HepG2 (cell line): ENCODE results near the gene SACS. TPM values are rescaled to one million over a fixed set of nuclear protein-coding genes. Genes with fewer than 3 reads are reported as not detected.

Experiments used
- ATAC-seq: fragments of 200-7000 bp; cut with Tn5 transposase; 3 replicates; pipeline ENCODE4 v1.9.1; 2020; ENCODE audit warnings: mild to moderate bottlenecking, moderate library complexity
- BruUV-seq: library from RNA; stranded (reverse); fragments of 400-500 nt; replicated peaks from 2 replicates; lab custom pipeline; 2021; lab: Mats Ljungman, UMichigan
- CTCF ChIA-PET: fragments of 300-600 bp; formaldehyde crosslinking; extraction: SDS; loops from one replicate; lab custom pipeline; 2021; ENCODE audit warnings: low total read pairs, inconsistent platforms, low intra/inter-chr PET ratio; lab: Yijun Ruan, JAX
- POLR2A ChIA-PET: fragments of 350-600 bp; sonication (Branson Sonifier 250); formaldehyde crosslinking; loops from one replicate; lab custom pipeline; 2020; ENCODE audit warnings: antibody characterized with exemption, inconsistent platforms; lab: Yijun Ruan, JAX
- DNase-seq: peaks from one replicate; pipeline ENCODE4 v3.0.0-alpha.2; 2015; ENCODE audit warnings: low spot score
- FAIRE-seq: peaks from 3 replicates; lab custom pipeline; 2011; peaks lifted over from hg19 to GRCh38; lab: Jason Lieb, UNC
- H2AFZ ChIP-seq: one replicate; pipeline ENCODE4 v1.6.1; 2011; ENCODE audit warnings: low read length, inconsistent platforms
- H3K27ac ChIP-seq: fragments of 300-600 bp; 3 replicates; pipeline ENCODE4 v1.8.0; 2011; ENCODE audit warnings: mixed run types, mild to moderate bottlenecking, mixed read lengths, low read length, inconsistent platforms; ENCODE audit not compliant: insufficient read depth; ENCODE audit errors: extremely low read length
- H3K27me3 ChIP-seq, 2 experiments: fragments of 200-600 bp in 1 of 2; 2 replicates in 1 of 2; 3 replicates in 1 of 2; pipeline versions ENCODE4 v1.6.0 to v1.8.0; 2011; ENCODE audit warnings: low read length in 2 of 2, mild to moderate bottlenecking in 2 of 2, moderate library complexity in 2 of 2, inconsistent platforms in 1 of 2; ENCODE audit not compliant: insufficient read depth in 2 of 2, control insufficient read depth in 1 of 2
- H3K36me3 ChIP-seq, 2 experiments: fragments of 200-600 bp in 1 of 2; replicated peaks in 1 of 2; 2 replicates in 1 of 2; 3 replicates in 1 of 2; pipeline versions ENCODE4 v1.5.1 to v1.8.0; 2011; ENCODE audit warnings: low read length in 2 of 2, inconsistent platforms in 1 of 2; ENCODE audit not compliant: insufficient read depth in 2 of 2, control insufficient read depth in 1 of 2
- H3K4me1 ChIP-seq: 2 replicates; pipeline ENCODE4 v1.5.1; 2012; ENCODE audit warnings: low read length, inconsistent platforms; ENCODE audit not compliant: insufficient read depth
- H3K4me2 ChIP-seq: 2 replicates; pipeline ENCODE4 v1.6.0; 2011; ENCODE audit warnings: low read depth, low read length, inconsistent platforms
- H3K4me3 ChIP-seq, 3 experiments: fragments of 200-600 bp in 1 of 3; sonication (generic), shearing (Covaris generic) in 1 of 3; replicated peaks in 1 of 3; 2 replicates each; pipeline ENCODE4 v1.5.1; 2011 to 2016; ENCODE audit warnings: low read length in 3 of 3, inconsistent platforms in 2 of 3, low read depth in 2 of 3, mild to moderate bottlenecking in 2 of 3, control low read depth in 1 of 3, mixed read lengths in 1 of 3; ENCODE audit not compliant: insufficient read depth in 1 of 3
- H3K79me2 ChIP-seq: one replicate; pipeline ENCODE4 v1.6.1; 2011; ENCODE audit warnings: low read length, inconsistent platforms; ENCODE audit not compliant: insufficient read depth
- H3K9ac ChIP-seq: 2 replicates; pipeline ENCODE4 v1.6.0; 2011; ENCODE audit warnings: mild to moderate bottlenecking, low read depth, low read length, inconsistent platforms; ENCODE audit not compliant: insufficient read depth
- H3K9me3 ChIP-seq: 2 replicates; pipeline ENCODE4 v1.5.1; 2012; ENCODE audit warnings: mild to moderate bottlenecking, low read length
- H4K20me1 ChIP-seq: 2 replicates; pipeline ENCODE4 v1.6.0; 2011; ENCODE audit warnings: inconsistent platforms, mild to moderate bottlenecking, low read length, moderate library complexity; ENCODE audit not compliant: insufficient read depth
- ELF1 ChIP-seq: sonication (generic); formaldehyde crosslinking; IDR thresholded peaks from 2 replicates; pipeline ENCODE4 v1.4.0; 2020; ENCODE audit warnings: missing genetic modification reagents
- FIP1L1 ChIP-seq: fragments of 200-400 bp; formaldehyde crosslinking; IDR thresholded peaks from 2 replicates; pipeline ENCODE4 v1.6.1; 2018; ENCODE audit warnings: low read depth, mild to moderate bottlenecking, low read length, moderate library complexity, borderline replicate concordance; ENCODE audit not compliant: insufficient read depth
- FOXJ3 ChIP-seq: sonication (generic); formaldehyde crosslinking; IDR thresholded peaks from 2 replicates; pipeline ENCODE4 v1.4.0; 2020; ENCODE audit warnings: missing genetic modification reagents, mild to moderate bottlenecking, borderline replicate concordance
- GLI4 ChIP-seq: sonication (generic); formaldehyde crosslinking; IDR thresholded peaks from 2 replicates; pipeline ENCODE4 v1.5.1; 2020; ENCODE audit warnings: missing genetic modification reagents, mild to moderate bottlenecking, moderate library complexity, borderline replicate concordance
- HMGA1 ChIP-seq: sonication (generic); formaldehyde crosslinking; conservative IDR thresholded peaks from 2 replicates; pipeline ENCODE4 v1.4.0; 2020; ENCODE audit warnings: missing genetic modification reagents
- ISL2 ChIP-seq: sonication (generic); formaldehyde crosslinking; IDR thresholded peaks from 2 replicates; pipeline ENCODE4 v1.5.0; 2020; ENCODE audit warnings: missing genetic modification reagents
- JUNB ChIP-seq: sonication (generic); formaldehyde crosslinking; IDR thresholded peaks from 2 replicates; pipeline ENCODE4 v1.8.0; 2022; ENCODE audit warnings: missing genetic modification reagents, mild to moderate bottlenecking, borderline replicate concordance
- MBNL3 ChIP-seq: fragments of 250-450 bp; sonication (Bioruptor Pico); conservative IDR thresholded peaks from 2 replicates; pipeline ENCODE4 v1.8.0; 2022; ENCODE audit warnings: mild to moderate bottlenecking, inconsistent platforms
- REPIN1 ChIP-seq: sonication (generic); formaldehyde crosslinking; IDR thresholded peaks from 2 replicates; pipeline ENCODE4 v1.8.0; 2022; ENCODE audit warnings: missing genetic modification reagents, low read depth, mild to moderate bottlenecking, borderline replicate concordance
- SOX13 ChIP-seq, 3 experiments: fragments of 450-650 bp in 1 of 3; sonication (generic) in 1 of 3; formaldehyde crosslinking in 1 of 3; IDR thresholded peaks in 2 of 3; conservative IDR thresholded peaks in 1 of 3; 2 replicates each; pipeline versions ENCODE4 v1.5.0 to v1.6.1; 2016 to 2020; ENCODE audit warnings: antibody characterized with exemption in 1 of 3, mild to moderate bottlenecking in 1 of 3, missing compliant biosample characterization in 1 of 3, missing genetic modification reagents in 1 of 3, moderate library complexity in 1 of 3
- WGBS: methylation state at CpG from one replicate; pipeline ENCODE4 v1.1.6; 2017; ENCODE audit warnings: low lambda C conversion rate; 5-methylcytosine and 5-hydroxymethylcytosine counted together
- in situ Hi-C: cut with HindIII; loops from 2 replicates; pipeline ENCODE4 v1.10.0; 2017; ENCODE audit warnings: low pct_unique_long_range_greater_than_20kb; ENCODE audit not compliant: extremely low pct_ligation_motif_present
- intact Hi-C: fragments of 100-400 bp; cut with micrococcal nuclease; formaldehyde crosslinking; loops from one replicate; pipeline ENCODE4 v1.10.0; 2022; ENCODE audit not compliant: unreplicated experiment
- polyA plus RNA-seq, 8 experiments: library from polyadenylated mRNA; depleted of rRNA in 3 of 8; stranded (reverse) in 7 of 8; unstranded in 1 of 8; fragments of >200 nt; fragmentation: Illumina TruSeq in 4 of 8; extraction: Trizol in 4 of 8; gene quantifications; 2 replicates each; pipeline versions ENCODE4 v1.2.1 to v1.2.3, GENCODE V29; 2011 to 2016; ENCODE audit warnings: low read depth in 4 of 8, missing spikeins in 1 of 8, mixed read lengths in 1 of 8; ENCODE audit not compliant: insufficient read depth in 1 of 8
- total RNA-seq, 5 experiments: library from RNA; depleted of rRNA; stranded (reverse); fragments of >200 nt; fragmentation: Illumina TruSeq; extraction: Trizol; gene quantifications; 2 replicates each; pipeline ENCODE4 v1.2.3, GENCODE V29; 2016; ENCODE audit warnings: low read depth in 1 of 5
- TF ChIP-seq, protein P1 (sequence below): sonication (generic); formaldehyde crosslinking; IDR thresholded peaks from 2 replicates; pipeline ENCODE4 v1.8.0; 2022; ENCODE audit warnings: mild to moderate bottlenecking, missing genetic modification reagents, moderate library complexity

SACS gene
- total and polyA plus RNA-seq, 2 of the 13 experiments (the other 11 are each of a cell fraction or from before 2014, with no cell fraction given): 4.0 to 15.7 TPM

DNA sequence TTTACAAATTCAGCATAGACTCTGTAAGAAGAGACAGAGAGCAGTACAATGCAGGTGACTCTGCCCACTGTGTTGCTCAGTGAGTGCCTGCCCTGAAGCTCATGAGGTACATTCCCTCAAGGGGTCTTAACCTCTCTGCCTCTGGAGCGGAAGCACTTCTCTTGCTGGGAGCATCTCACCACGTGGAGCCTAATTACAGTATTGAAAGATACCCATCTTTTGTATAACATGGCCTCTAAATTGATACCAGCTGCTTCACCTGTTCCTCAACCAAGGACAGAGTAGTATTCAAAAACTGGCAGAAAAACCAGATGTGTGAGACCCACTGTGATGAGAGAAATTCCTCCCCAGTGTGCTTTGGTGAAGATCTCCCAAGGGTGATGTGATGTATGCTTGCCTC is 77.1 kb downstream of the SACS start:
- BruUV-seq: no TSS peak
- intact Hi-C loops (no loop called here), in situ Hi-C loops (no loop called here)
- H3K27me3 ChIP-seq: no peaks in the 10 kb centered on the region; a peak in 1 of 5 replicates
- H3K4me3 ChIP-seq: no peak overlapping the region
- H3K9me3 ChIP-seq: no peaks in the 10 kb centered on the region
- H3K36me3 ChIP-seq: peaks cover 16 to 33% of the 10 kb centered on the region in 2 experiments; a peak in 4 of 5 replicates
- 80% methylated on average over 1 of the region's 2 CpGs for WGBS
- FAIRE-seq: no peak
- H3K27ac ChIP-seq: no peak overlapping the region
- DNase-seq: no peak
- no peaks in the 10 kb centered on the region for H4K20me1 ChIP-seq
- H3K4me1 ChIP-seq: no peaks in the 10 kb centered on the region
- TF ChIP-seq JUNB (CRISPR knock-in tag) (no peak), FOXJ3 (CRISPR knock-in tag) (no peak), REPIN1 (CRISPR knock-in tag) (no peak), GLI4 (CRISPR knock-in tag) (no peak), HMGA1 (no peak)
- no peaks in the 10 kb centered on the region for H3K79me2 ChIP-seq
- no peak for ATAC-seq
- ChIA-PET POLR2A (no interaction called here), CTCF (no interaction called here)
- H2AFZ ChIP-seq: no peak overlapping the region
- no peak overlapping the region for H3K9ac ChIP-seq
- no peak overlapping the region for H3K4me2 ChIP-seq

DNA sequence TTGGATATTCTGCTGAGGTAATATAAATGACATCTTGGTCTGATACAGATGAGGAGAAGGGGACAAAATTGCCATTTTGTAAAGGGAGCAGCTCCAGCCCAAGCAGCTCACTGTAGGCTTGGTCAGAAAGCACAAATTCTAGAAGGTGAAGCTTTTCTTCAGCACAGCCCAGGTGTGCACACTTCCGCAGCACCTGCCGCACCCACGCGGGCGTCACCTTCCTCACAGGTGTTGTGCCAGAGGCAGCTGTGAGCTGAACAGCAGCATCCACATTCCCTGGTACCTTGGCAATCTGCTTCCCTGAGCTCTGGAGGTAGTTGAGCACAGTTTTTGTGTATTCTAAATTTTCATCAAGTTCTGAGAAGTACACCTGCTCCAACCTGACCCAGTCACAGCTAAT is 79.0 kb downstream of the SACS start:
- H4K20me1 ChIP-seq: no peaks in the 10 kb centered on the region
- no peak overlapping the region for H3K27ac ChIP-seq
- DNase-seq (no peak), FAIRE-seq (no peak), ATAC-seq (no peak)
- intact Hi-C loops: no loop called here
- H3K4me3 ChIP-seq: no peak overlapping the region
- TF ChIP-seq MBNL3 (no peak), ELF1 (CRISPR knock-in tag) (no peak), SOX13 (IDR thresholded peaks at IDR 0.05) (no peak), SOX13 (CRISPR knock-in tag; conservative IDR thresholded peaks at IDR 0.05 in 1 of 2, IDR thresholded peaks at IDR 0.05 in 1 of 2) (no peak), ISL2 (CRISPR knock-in tag) (no peak), FIP1L1 (no peak)
- TF ChIP-seq, protein P1, sequence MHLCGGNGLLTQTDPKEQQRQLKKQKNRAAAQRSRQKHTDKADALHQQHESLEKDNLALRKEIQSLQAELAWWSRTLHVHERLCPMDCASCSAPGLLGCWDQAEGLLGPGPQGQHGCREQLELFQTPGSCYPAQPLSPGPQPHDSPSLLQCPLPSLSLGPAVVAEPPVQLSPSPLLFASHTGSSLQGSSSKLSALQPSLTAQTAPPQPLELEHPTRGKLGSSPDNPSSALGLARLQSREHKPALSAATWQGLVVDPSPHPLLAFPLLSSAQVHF (CRISPR knock-in tag): no peak
- in situ Hi-C loops: no loop called here
- no peaks in the 10 kb centered on the region for H3K9me3 ChIP-seq
- POLR2A ChIA-PET: no interaction called here
- CTCF ChIA-PET: no interaction called here
- H3K36me3 ChIP-seq: peaks cover 12 to 36% of the 10 kb centered on the region in 2 experiments; a peak in 4 of 5 replicates
- no peak overlapping the region for H3K4me2 ChIP-seq
- 92% methylated on average over 2 of the region's 5 CpGs for WGBS
- no peaks in the 10 kb centered on the region; a peak in 1 of 5 replicates for H3K27me3 ChIP-seq
- H3K9ac ChIP-seq: no peak overlapping the region
- BruUV-seq: no TSS peak
- H3K79me2 ChIP-seq: no peaks in the 10 kb centered on the region
- H3K4me1 ChIP-seq: peaks cover 6% of the 10 kb centered on the region; the same call in 1 of the 2 replicates
- no peak overlapping the region for H2AFZ ChIP-seq
